Natural killer cell (primary cell): ENCODE results near the gene PLCB1. TPM values are rescaled to one million over a fixed set of nuclear protein-coding genes. Genes with fewer than 3 reads are reported as not detected.

Source experiments
- ATAC-seq, 3 donors: fragments of 150-1000 bp in 2 of 3; fragments of 200-7000 bp in 1 of 3; cut with Tn5 transposase; 1 replicate in 1 of 3; 2 replicates in 2 of 3; pipeline ENCODE4 v1.10.0; 2021; ENCODE audit warnings: mild to moderate bottlenecking in 2 of 3, moderate library complexity in 2 of 3
- DNase-seq, 2 donors: peaks; one replicate each; pipeline versions ENCODE4 v3.0.0 to v3.0.0-alpha.2; 2013 to 2021; ENCODE audit warnings: mixed read lengths in 1 of 2
- H3K27ac ChIP-seq: one replicate; pipeline ENCODE4 v1.5.1; 2013; ENCODE audit warnings: mild to moderate bottlenecking, low read length
- H3K27me3 ChIP-seq: one replicate; pipeline ENCODE4 v1.6.1; 2013; ENCODE audit warnings: low read length; ENCODE audit not compliant: control insufficient read depth, insufficient read depth
- H3K36me3 ChIP-seq: one replicate; pipeline ENCODE4 v1.6.1; 2013; ENCODE audit warnings: low read length; ENCODE audit not compliant: control insufficient read depth, insufficient read depth
- H3K4me1 ChIP-seq: one replicate; pipeline ENCODE4 v1.6.1; 2013; ENCODE audit warnings: low read length; ENCODE audit not compliant: control insufficient read depth, insufficient read depth
- H3K4me3 ChIP-seq: one replicate; pipeline ENCODE4 v1.5.1; 2013; ENCODE audit warnings: low read length
- H3K9me3 ChIP-seq: one replicate; pipeline ENCODE4 v1.6.1; 2013; ENCODE audit warnings: low read length; ENCODE audit not compliant: control insufficient read depth, insufficient read depth
- H3K27ac Mint-ChIP-seq, 2 donors: one replicate each; pipeline ENCODE4 v1.8.0; 2022; ENCODE audit warnings: mild to moderate bottlenecking in 2 of 2, mixed read lengths in 2 of 2, moderate library complexity in 1 of 2
- H3K27me3 Mint-ChIP-seq, 2 donors: one replicate each; pipeline ENCODE4 v1.8.0; 2022; ENCODE audit warnings: low read depth in 2 of 2, mixed read lengths in 2 of 2
- H3K36me3 Mint-ChIP-seq: one replicate; pipeline ENCODE4 v1.8.0; 2022; ENCODE audit warnings: mixed read lengths
- H3K4me1 Mint-ChIP-seq, 2 donors: one replicate each; pipeline ENCODE4 v1.8.0; 2022; ENCODE audit warnings: mixed read lengths in 2 of 2
- H3K4me3 Mint-ChIP-seq: one replicate; pipeline ENCODE4 v1.8.0; 2022; ENCODE audit warnings: mild to moderate bottlenecking, moderate library complexity, mixed read lengths
- H3K9me3 Mint-ChIP-seq, 2 donors: one replicate each; pipeline ENCODE4 v1.8.0; 2022; ENCODE audit warnings: mixed read lengths in 2 of 2
- WGBS: methylation state at CpG from one replicate; pipeline ENCODE4 v1.1.7; 2013; ENCODE audit warnings: missing lambda C conversion rate; ENCODE audit not compliant: insufficient coverage; 5-methylcytosine and 5-hydroxymethylcytosine counted together
- intact Hi-C: fragments of 100-400 bp; cut with micrococcal nuclease; formaldehyde crosslinking; loops from one replicate; pipeline ENCODE4 v1.14.2; 2022
- total RNA-seq, 4 donors: library from RNA; stranded (reverse); fragments of 120-200 nt in 1 of 4; gene quantifications; one replicate each; pipeline versions ENCODE4 v1.2.3 to v1.2.4, GENCODE V29; 2013 to 2022
- TF ChIP-seq, protein P1 (sequence below): fragments of 200-600 bp; IDR thresholded peaks from one replicate; pipeline ENCODE4 v1.8.0; 2022; ENCODE audit warnings: antibody characterized with exemption

Gene PLCB1
- total RNA-seq, 3 donors from 2014 or later (not counting 1 experiment from before 2014, with no cell fraction given) = 48.7 to 66.2 (median 57.7) TPM

DNA sequence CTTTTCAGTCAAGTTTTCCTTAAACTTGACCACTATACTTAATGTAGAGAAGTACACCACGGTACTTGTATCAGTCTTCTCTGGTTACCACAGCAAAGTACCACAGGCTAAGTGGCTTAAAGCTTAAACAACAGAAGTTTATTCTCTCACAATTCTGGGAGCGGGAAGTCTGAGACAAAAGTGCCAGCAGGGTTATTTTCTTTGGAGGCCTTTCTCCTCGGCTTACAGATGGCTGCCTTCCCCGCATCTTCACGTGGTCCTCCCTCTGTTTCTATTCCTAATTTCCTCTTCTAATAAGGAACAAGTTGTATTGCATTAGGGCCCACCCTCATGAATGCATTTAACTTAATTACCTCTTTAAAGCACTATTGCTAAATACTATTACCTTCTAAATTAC lies 258.0 kb downstream of the PLCB1 start:
- H3K4me1 Mint-ChIP-seq = peaks cover 27 to 29% of the 10 kb centered on the region in 2 donors
- no peak for DNase-seq
- intact Hi-C loops = no loop called here
- no peaks in the 10 kb centered on the region for H3K27me3 Mint-ChIP-seq
- no peaks in the 10 kb centered on the region for H3K36me3 ChIP-seq
- no peak overlapping the region for H3K27ac ChIP-seq
- no peaks in the 10 kb centered on the region for H3K9me3 ChIP-seq
- 84% methylated on average over 5 of the region's 5 CpGs for WGBS
- no peaks in the 10 kb centered on the region for H3K36me3 Mint-ChIP-seq
- H3K4me1 ChIP-seq = no peaks in the 10 kb centered on the region
- TF ChIP-seq, protein P1, sequence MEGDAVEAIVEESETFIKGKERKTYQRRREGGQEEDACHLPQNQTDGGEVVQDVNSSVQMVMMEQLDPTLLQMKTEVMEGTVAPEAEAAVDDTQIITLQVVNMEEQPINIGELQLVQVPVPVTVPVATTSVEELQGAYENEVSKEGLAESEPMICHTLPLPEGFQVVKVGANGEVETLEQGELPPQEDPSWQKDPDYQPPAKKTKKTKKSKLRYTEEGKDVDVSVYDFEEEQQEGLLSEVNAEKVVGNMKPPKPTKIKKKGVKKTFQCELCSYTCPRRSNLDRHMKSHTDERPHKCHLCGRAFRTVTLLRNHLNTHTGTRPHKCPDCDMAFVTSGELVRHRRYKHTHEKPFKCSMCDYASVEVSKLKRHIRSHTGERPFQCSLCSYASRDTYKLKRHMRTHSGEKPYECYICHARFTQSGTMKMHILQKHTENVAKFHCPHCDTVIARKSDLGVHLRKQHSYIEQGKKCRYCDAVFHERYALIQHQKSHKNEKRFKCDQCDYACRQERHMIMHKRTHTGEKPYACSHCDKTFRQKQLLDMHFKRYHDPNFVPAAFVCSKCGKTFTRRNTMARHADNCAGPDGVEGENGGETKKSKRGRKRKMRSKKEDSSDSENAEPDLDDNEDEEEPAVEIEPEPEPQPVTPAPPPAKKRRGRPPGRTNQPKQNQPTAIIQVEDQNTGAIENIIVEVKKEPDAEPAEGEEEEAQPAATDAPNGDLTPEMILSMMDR = no peak
- no peak for ATAC-seq
- H3K9me3 Mint-ChIP-seq = no peaks in the 10 kb centered on the region
- H3K27ac Mint-ChIP-seq = no peak overlapping the region
- no peak overlapping the region for H3K4me3 Mint-ChIP-seq
- H3K27me3 ChIP-seq = no peaks in the 10 kb centered on the region
- no peak overlapping the region for H3K4me3 ChIP-seq

DNA sequence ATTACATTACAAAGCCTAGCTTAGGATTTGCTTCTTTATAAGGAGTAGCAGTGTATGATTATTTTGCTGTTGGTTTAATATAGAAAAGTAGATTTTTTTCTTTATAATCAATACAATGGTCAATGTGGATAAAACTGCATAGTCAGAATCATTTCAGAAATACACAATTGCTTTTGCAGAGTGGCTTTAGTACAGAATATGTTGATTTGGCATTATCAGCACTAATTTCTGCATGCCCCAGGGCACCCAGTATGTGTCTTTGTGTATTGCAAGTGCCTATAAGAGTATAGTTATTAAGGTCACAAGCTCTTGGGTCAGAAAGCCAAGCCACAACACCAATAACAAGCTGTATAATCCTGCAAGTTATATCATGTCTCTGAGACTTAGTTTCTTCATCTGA lies 258.4 kb downstream of the PLCB1 start:
- Histone ChIP-seq H3K27ac (no peak overlapping the region), H3K4me3 (no peak overlapping the region), H3K27me3 (no peaks in the 10 kb centered on the region), H3K36me3 (no peaks in the 10 kb centered on the region), H3K9me3 (no peaks in the 10 kb centered on the region), H3K4me1 (no peaks in the 10 kb centered on the region)
- Mint-ChIP-seq H3K4me1 (peaks cover 27 to 29% of the 10 kb centered on the region in 2 donors), H3K27me3 (no peaks in the 10 kb centered on the region), H3K9me3 (no peaks in the 10 kb centered on the region), H3K4me3 (no peak overlapping the region), H3K36me3 (no peaks in the 10 kb centered on the region), H3K27ac (no peak overlapping the region)
- intact Hi-C loops = no loop called here
- no peak for DNase-seq
- ATAC-seq = no peak
- TF ChIP-seq, protein P1 = no peak

DNA sequence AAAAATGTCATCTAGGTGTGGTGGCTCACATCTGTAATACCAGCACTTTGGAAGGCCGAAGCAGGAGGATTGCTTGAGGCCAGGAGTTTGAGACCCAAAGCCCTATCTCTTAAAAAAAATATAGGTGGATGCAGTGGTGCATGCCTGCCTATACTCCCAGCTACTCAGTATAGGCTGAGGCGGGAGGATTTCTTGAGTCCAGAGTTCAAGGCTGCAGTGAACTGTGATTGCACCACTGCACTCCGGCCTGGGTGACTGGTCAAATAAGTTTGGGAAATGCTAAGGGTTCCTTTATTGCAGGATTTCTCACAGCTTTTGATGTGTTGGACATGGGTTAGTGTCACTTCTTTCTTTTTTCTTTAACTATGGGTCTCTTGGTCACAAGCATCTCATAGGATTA lies 261.3 kb downstream of the PLCB1 start:
- Mint-ChIP-seq H3K27ac (no peak overlapping the region), H3K27me3 (no peaks in the 10 kb centered on the region), H3K4me1 (peaks cover 16 to 19% of the 10 kb centered on the region in 2 donors), H3K36me3 (no peaks in the 10 kb centered on the region), H3K4me3 (no peak overlapping the region), H3K9me3 (no peaks in the 10 kb centered on the region)
- 91% methylated on average over 3 of the region's 3 CpGs for WGBS
- TF ChIP-seq, protein P1 = no peak
- Histone ChIP-seq H3K9me3 (no peaks in the 10 kb centered on the region), H3K27me3 (no peaks in the 10 kb centered on the region), H3K27ac (no peak overlapping the region), H3K4me3 (no peak overlapping the region), H3K36me3 (no peaks in the 10 kb centered on the region), H3K4me1 (no peaks in the 10 kb centered on the region)
- ATAC-seq (no peak), DNase-seq (no peak)
- intact Hi-C loops = no loop called here

DNA sequence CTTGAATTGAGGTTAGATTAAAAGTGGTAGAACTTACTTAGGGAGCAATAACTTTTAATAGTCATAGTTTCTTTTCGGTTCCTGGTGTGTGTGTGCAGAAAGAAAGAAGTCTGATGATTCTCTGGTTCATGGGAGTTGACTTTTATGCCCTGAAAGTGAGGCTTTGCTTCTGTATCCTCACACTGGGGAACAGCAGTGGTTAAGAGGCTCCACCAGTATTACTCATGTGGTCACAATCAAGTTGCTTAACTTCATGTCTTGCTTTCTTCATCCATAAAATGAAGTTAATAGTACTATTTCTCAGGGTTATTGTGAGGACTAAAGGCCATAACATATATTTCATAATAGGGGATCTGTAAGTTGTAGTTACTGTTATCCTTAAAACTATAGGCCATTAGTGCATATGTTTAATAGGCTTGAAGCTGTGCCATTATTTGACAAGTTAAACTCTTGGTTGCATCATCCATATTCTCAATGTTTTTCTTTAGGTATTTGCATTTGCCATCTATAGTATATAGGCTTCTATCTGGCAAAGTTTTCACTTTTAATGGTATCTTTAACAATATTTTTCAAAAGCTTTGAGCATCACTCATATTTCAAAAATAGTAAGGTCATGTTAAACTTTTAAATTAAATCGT lies 262.4 kb downstream of the PLCB1 start:
- Histone ChIP-seq H3K9me3 (no peaks in the 10 kb centered on the region), H3K4me3 (no peak overlapping the region), H3K27me3 (no peaks in the 10 kb centered on the region), H3K27ac (no peak overlapping the region), H3K4me1 (no peaks in the 10 kb centered on the region), H3K36me3 (no peaks in the 10 kb centered on the region)
- intact Hi-C loops = no loop called here
- no peaks in the 10 kb centered on the region for H3K36me3 Mint-ChIP-seq
- DNase-seq = no peak
- H3K4me3 Mint-ChIP-seq = no peak overlapping the region
- TF ChIP-seq, protein P1 = no peak
- H3K27ac Mint-ChIP-seq = peak overlapping the region in 1 of 2 donors; percentile 30
- H3K9me3 Mint-ChIP-seq = no peaks in the 10 kb centered on the region
- 55% methylated on average over 1 of the region's 2 CpGs for WGBS
- H3K4me1 Mint-ChIP-seq = peaks cover 21 to 28% of the 10 kb centered on the region in 2 donors
- H3K27me3 Mint-ChIP-seq = no peaks in the 10 kb centered on the region
- peak; percentile 50 to 75 (median 74) for ATAC-seq
